ENCODE measurements around the gene NTN1. TPM values are rescaled to one million over a fixed set of nuclear protein-coding genes. Genes with fewer than 3 reads are reported as not detected.
"Not testable (repeated sequence)": the region's sequence is repeated elsewhere in the genome, so short reads cannot be mapped to it uniquely, and the experiment has no call there.

Gene NTN1
- total RNA-seq, 1 experiment from 2014 or later = 17.7 TPM

DNA sequence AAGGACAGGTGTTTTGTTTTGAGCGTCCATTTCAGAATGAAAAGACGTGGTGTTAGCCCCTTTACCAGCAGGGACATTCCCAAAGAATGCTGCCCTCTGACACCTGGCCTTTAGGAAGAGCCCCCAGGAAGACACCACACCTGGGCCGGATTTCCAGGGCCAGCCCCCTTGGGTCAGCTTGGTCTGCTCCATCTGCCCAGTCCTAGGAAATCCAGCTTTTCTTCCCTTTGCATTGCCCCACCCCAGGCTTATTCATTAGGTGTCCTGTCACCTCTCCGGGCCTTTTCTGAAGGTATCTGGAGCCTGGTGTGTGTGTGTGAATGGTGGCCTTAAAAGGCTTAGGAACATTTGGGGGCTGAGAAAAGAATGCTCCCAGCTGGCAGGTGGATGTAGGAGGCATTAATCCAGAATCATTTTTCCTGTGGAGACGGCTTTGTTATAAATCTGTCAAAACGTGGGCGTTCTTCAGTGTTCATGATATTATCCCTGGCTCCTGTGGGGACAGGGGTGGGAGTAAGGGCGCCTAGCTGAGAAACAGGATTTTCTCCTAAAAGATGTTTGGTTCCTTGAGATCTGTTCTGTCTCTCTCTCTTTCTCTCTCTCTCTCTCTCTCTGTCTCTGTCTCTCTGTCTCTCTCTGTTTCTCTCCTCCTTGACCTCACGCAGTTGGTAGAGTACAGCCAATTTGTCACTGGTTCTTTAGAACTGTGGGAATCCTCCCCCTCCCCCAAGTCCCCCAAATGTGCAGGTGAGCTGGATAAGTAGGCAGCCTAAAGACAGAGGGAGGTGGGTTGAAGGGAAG is 84.0 kb downstream of the NTN1 start:
- Histone ChIP-seq H3F3A (ENCODE audit: insufficient read depth, low read depth) (no peaks in the 10 kb centered on the region), H3K4me2 (no peak overlapping the region), H3K4me1 (replicated peaks; ENCODE audit: insufficient read depth) (no peaks in the 10 kb centered on the region), H3K9me3 (ENCODE audit: insufficient read depth, low read depth) (no peaks in the 10 kb centered on the region), H3K79me2 (ENCODE audit: low read depth) (no peaks in the 10 kb centered on the region), H3K27ac (no peak overlapping the region), H3K27me3 (ENCODE audit: insufficient read depth, low read depth) (no peaks in the 10 kb centered on the region), H2AFZ (no peak overlapping the region), H3K36me3 (ENCODE audit: low read depth) (no peaks in the 10 kb centered on the region), H4K20me1 (ENCODE audit: insufficient read depth) (no peaks in the 10 kb centered on the region), H3K4me3 (no peak overlapping the region), H3K9me2 (ENCODE audit: insufficient read depth) (no peaks in the 10 kb centered on the region)
- no TSS peak for BruUV-seq (replicated peaks)
- DNase-seq = no peak
- intact Hi-C loops (cut with micrococcal nuclease; ENCODE audit: unreplicated experiment) = no loop called here
- ChIA-PET CTCF (no interaction called here), POLR2A (ENCODE audit: unreplicated experiment) (no interaction called here)
- TF ChIP-seq, protein P1, sequence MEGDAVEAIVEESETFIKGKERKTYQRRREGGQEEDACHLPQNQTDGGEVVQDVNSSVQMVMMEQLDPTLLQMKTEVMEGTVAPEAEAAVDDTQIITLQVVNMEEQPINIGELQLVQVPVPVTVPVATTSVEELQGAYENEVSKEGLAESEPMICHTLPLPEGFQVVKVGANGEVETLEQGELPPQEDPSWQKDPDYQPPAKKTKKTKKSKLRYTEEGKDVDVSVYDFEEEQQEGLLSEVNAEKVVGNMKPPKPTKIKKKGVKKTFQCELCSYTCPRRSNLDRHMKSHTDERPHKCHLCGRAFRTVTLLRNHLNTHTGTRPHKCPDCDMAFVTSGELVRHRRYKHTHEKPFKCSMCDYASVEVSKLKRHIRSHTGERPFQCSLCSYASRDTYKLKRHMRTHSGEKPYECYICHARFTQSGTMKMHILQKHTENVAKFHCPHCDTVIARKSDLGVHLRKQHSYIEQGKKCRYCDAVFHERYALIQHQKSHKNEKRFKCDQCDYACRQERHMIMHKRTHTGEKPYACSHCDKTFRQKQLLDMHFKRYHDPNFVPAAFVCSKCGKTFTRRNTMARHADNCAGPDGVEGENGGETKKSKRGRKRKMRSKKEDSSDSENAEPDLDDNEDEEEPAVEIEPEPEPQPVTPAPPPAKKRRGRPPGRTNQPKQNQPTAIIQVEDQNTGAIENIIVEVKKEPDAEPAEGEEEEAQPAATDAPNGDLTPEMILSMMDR (conservative IDR thresholded peaks at IDR 0.05) = no peak

DNA sequence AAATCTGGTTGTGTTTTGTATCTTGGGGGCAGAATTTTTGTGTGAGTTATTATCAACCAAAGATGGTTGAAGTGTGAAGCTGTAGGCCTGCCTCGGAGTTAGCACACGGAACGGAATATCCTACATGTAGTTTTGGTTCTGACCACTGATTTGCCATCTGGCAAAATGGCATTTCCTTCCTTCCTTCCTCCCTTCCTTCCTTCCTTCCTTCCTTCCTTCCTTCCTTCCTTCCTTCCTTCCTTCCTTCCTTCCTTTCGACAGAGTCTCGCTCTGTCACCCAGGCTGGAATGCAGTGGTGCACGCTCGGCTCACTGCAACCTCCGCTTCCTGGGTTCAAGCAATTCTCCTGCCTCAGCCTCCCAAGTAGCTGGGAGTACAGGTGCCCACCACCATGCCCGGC is 85.0 kb downstream of the NTN1 start:
- H2AFZ ChIP-seq; H3K9me2 ChIP-seq (ENCODE audit: insufficient read depth); H3K4me2 ChIP-seq; intact Hi-C loops (cut with micrococcal nuclease; ENCODE audit: unreplicated experiment); BruUV-seq (replicated peaks); H3K27me3 ChIP-seq (ENCODE audit: insufficient read depth, low read depth); POLR2A ChIA-PET (ENCODE audit: unreplicated experiment); H3K27ac ChIP-seq; H3F3A ChIP-seq (ENCODE audit: insufficient read depth, low read depth); H4K20me1 ChIP-seq (ENCODE audit: insufficient read depth); H3K36me3 ChIP-seq (ENCODE audit: low read depth); H3K9me3 ChIP-seq (ENCODE audit: insufficient read depth, low read depth); H3K79me2 ChIP-seq (ENCODE audit: low read depth); CTCF ChIA-PET; H3K4me3 ChIP-seq; DNase-seq; H3K4me1 ChIP-seq (replicated peaks; ENCODE audit: insufficient read depth): not testable (repeated sequence)

DNA sequence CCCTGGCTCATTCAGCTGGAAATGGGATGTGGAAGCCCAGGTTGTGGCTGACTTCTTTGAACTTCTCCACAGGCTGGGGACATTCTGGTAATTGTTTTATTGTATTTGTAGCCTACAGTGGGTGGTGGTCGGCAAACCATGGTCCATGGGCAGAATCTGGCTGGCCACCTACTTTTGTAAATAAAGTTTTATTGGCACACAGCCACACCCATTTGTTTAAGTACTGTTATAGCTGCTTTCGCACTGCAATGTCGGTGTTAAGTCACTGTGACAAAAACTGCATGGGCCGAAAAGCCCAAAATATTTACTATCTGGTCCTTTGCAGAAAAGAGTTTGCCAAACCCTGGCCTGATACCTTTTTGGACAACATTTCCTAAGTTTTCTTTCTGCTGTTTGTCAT is 86.2 kb downstream of the NTN1 start:
- no peaks in the 10 kb centered on the region for H4K20me1 ChIP-seq (ENCODE audit: insufficient read depth)
- no peaks in the 10 kb centered on the region for H3K9me3 ChIP-seq (ENCODE audit: insufficient read depth, low read depth)
- TF ChIP-seq EZH2 (IDR thresholded peaks at IDR 0.05; ENCODE audit: low read depth) = no peak
- TF ChIP-seq, protein P1 (conservative IDR thresholded peaks at IDR 0.05) = no peak
- H3K9me2 ChIP-seq (ENCODE audit: insufficient read depth) = no peaks in the 10 kb centered on the region
- no peak overlapping the region for H3K4me3 ChIP-seq
- POLR2A ChIA-PET (ENCODE audit: unreplicated experiment) = no interaction called here
- H3K36me3 ChIP-seq (ENCODE audit: low read depth) = no peaks in the 10 kb centered on the region
- intact Hi-C loops (cut with micrococcal nuclease; ENCODE audit: unreplicated experiment) = no loop called here
- no peak overlapping the region for H3K27ac ChIP-seq
- H2AFZ ChIP-seq = no peak overlapping the region
- H3K27me3 ChIP-seq (ENCODE audit: insufficient read depth, low read depth) = no peaks in the 10 kb centered on the region
- no peaks in the 10 kb centered on the region for H3F3A ChIP-seq (ENCODE audit: insufficient read depth, low read depth)
- CTCF ChIA-PET = no interaction called here
- H3K79me2 ChIP-seq (ENCODE audit: low read depth) = no peaks in the 10 kb centered on the region
- H3K4me1 ChIP-seq (replicated peaks; ENCODE audit: insufficient read depth) = no peaks in the 10 kb centered on the region
- DNase-seq = no peak
- no peak overlapping the region for H3K4me2 ChIP-seq
- BruUV-seq (replicated peaks) = no TSS peak

DNA sequence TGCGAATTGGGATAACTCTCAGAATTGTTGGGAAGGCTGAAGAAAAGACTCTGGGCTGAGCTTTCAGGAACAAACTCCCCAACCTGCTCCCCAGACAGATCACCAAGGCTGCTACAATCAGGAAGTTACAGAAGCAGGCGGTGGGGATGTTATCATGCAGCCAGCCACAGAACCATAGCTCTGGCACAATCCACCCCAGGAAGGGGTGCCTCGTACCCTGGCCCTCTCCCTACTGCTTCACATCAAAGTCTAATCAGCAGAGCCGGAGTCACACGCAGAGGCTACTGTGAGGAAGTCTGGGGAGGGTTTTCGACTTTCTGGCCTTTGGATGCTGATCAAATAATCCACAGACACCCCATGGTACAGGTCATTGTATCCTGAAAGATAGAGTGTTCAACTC is 86.8 kb downstream of the NTN1 start:
- Histone ChIP-seq H3K36me3 (ENCODE audit: low read depth) (no peaks in the 10 kb centered on the region), H3K79me2 (ENCODE audit: low read depth) (no peaks in the 10 kb centered on the region), H3K4me3 (no peak overlapping the region), H2AFZ (no peak overlapping the region), H3K27me3 (ENCODE audit: insufficient read depth, low read depth) (no peaks in the 10 kb centered on the region), H3K9me2 (ENCODE audit: insufficient read depth) (no peaks in the 10 kb centered on the region), H3F3A (ENCODE audit: insufficient read depth, low read depth) (no peaks in the 10 kb centered on the region), H3K9me3 (ENCODE audit: insufficient read depth, low read depth) (no peaks in the 10 kb centered on the region), H3K4me2 (no peak overlapping the region), H3K4me1 (replicated peaks; ENCODE audit: insufficient read depth) (no peaks in the 10 kb centered on the region), H3K27ac (no peak overlapping the region), H4K20me1 (ENCODE audit: insufficient read depth) (no peaks in the 10 kb centered on the region)
- intact Hi-C loops (cut with micrococcal nuclease; ENCODE audit: unreplicated experiment) = no loop called here
- CTCF ChIA-PET = no interaction called here
- POLR2A ChIA-PET (ENCODE audit: unreplicated experiment) = no interaction called here
- BruUV-seq (replicated peaks) = no TSS peak
- TF ChIP-seq, protein P1 (conservative IDR thresholded peaks at IDR 0.05) = no peak
- DNase-seq = no peak

Measured in PC-9 (cell line).